Measurements from ENCODE around the gene FBXW11.
"Not testable (repeated sequence)": the region's sequence is repeated elsewhere in the genome, so short reads cannot be mapped to it uniquely, and the experiment has no call there.

FBXW11 gene

GRCh38 chr5:171981847-171982246 is 24.6 kb downstream of the FBXW11 start:
- TF ChIP-seq CTCF (IDR thresholded peaks at IDR 0.05) (no peak), ZFX (IDR thresholded peaks at IDR 0.05; ENCODE audit: borderline replicate concordance) (no peak)
- no peak overlapping the region for H3K27ac ChIP-seq

- H3K27ac ChIP-seq: no peak overlapping the region
- TF ChIP-seq CTCF (IDR thresholded peaks at IDR 0.05) (no peak), ZFX (IDR thresholded peaks at IDR 0.05; ENCODE audit: borderline replicate concordance) (no peak)
These were observed 25.6 kb downstream of the FBXW11 start for GRCh38 chr5:171980792-171981191.

GRCh38 chr5:171979606-171980005 is 26.8 kb downstream of the FBXW11 start:
- no peak overlapping the region for H3K27ac ChIP-seq
- TF ChIP-seq ZFX (IDR thresholded peaks at IDR 0.05; ENCODE audit: borderline replicate concordance) (no peak), CTCF (IDR thresholded peaks at IDR 0.05) (no peak)

- TF ChIP-seq ZFX (IDR thresholded peaks at IDR 0.05; ENCODE audit: borderline replicate concordance) (no peak), CTCF (IDR thresholded peaks at IDR 0.05) (no peak)
- no peak overlapping the region for H3K27ac ChIP-seq
These were observed 27.9 kb downstream of the FBXW11 start for GRCh38 chr5:171978519-171978918.

GRCh38 chr5:171978016-171978415 is 28.4 kb downstream of the FBXW11 start:
- H3K27ac ChIP-seq: no peak overlapping the region
- TF ChIP-seq CTCF (IDR thresholded peaks at IDR 0.05) (no peak), ZFX (IDR thresholded peaks at IDR 0.05; ENCODE audit: borderline replicate concordance) (no peak)

- H3K27ac ChIP-seq: not testable (repeated sequence)
These were observed 29.0 kb downstream of the FBXW11 start for GRCh38 chr5:171977244-171977950.

- H3K27ac ChIP-seq: no peak overlapping the region
These were observed 30.4 kb downstream of the FBXW11 start for GRCh38 chr5:171975877-171976667.

More at GRCh38 chr5:171975877-171976667, 30.4 kb downstream of the FBXW11 start:
- TF ChIP-seq CTCF (IDR thresholded peaks at IDR 0.05) (no peak), ZFX (IDR thresholded peaks at IDR 0.05; ENCODE audit: borderline replicate concordance) (no peak)
